Stimulated activated CD4-positive, alpha-beta T cell treated with anti-CD3 and anti-CD28 coated beads, Interleukin-12 subunit alpha, Interleukin-12 subunit beta, amount 100 ng/mL, for 4 hours (primary cell): ENCODE data around the gene STAC3.

Experiments used
- DNase-seq: peaks from one replicate; pipeline ENCODE4 v3.0.0-alpha.2; 2020

STAC3 gene

GRCh38 chr12:57210461-57210860 is 40.5 kb downstream of the STAC3 start:
- no peak for DNase-seq

GRCh38 chr12:57209916-57210315 is 41.1 kb downstream of the STAC3 start:
- DNase-seq, result no peak

- no peak for DNase-seq
Observed at GRCh38 chr12:57208631-57209282, 42.2 kb downstream of the STAC3 start.

- DNase-seq, result no peak
Observed at GRCh38 chr12:57207731-57208630, 43.0 kb downstream of the STAC3 start.

GRCh38 chr12:57205931-57206330 is 45.1 kb downstream of the STAC3 start:
- DNase-seq, result no peak

GRCh38 chr12:57205186-57205585 is 45.8 kb downstream of the STAC3 start:
- DNase-seq, result no peak

- no peak for DNase-seq
Observed at GRCh38 chr12:57204454-57204853, 46.5 kb downstream of the STAC3 start.

GRCh38 chr12:57203791-57204190 is 47.2 kb downstream of the STAC3 start:
- no peak for DNase-seq

- no peak for DNase-seq
Observed at GRCh38 chr12:57203201-57203600, 47.8 kb downstream of the STAC3 start.

- DNase-seq, result no peak
Observed at GRCh38 chr12:57202321-57202720, 48.7 kb downstream of the STAC3 start.

GRCh38 chr12:57201631-57202030 is 49.4 kb downstream of the STAC3 start:
- DNase-seq, result no peak

GRCh38 chr12:57201219-57201618 is 49.8 kb downstream of the STAC3 start:
- DNase-seq, result no peak

- DNase-seq, result no peak
Observed at GRCh38 chr12:57200497-57200896, 50.5 kb downstream of the STAC3 start.

- DNase-seq, result no peak
Observed at GRCh38 chr12:57199191-57199590, 51.8 kb downstream of the STAC3 start.

- no peak for DNase-seq
Observed at GRCh38 chr12:57198329-57198728, 52.7 kb downstream of the STAC3 start.

GRCh38 chr12:57196956-57197355 is 54.0 kb downstream of the STAC3 start:
- no peak for DNase-seq

GRCh38 chr12:57196439-57196838 is 54.5 kb downstream of the STAC3 start:
- no peak for DNase-seq

GRCh38 chr12:57195611-57196371 is 55.2 kb downstream of the STAC3 start:
- no peak for DNase-seq

- DNase-seq, result no peak
Observed at GRCh38 chr12:57195186-57195585, 55.8 kb downstream of the STAC3 start.

- no peak for DNase-seq
Observed at GRCh38 chr12:57194253-57194652, 56.7 kb downstream of the STAC3 start.

- DNase-seq, result no peak
Observed at GRCh38 chr12:57193706-57194245, 57.2 kb downstream of the STAC3 start.
